ENCODE data around the gene AP5S1.

DNA sequence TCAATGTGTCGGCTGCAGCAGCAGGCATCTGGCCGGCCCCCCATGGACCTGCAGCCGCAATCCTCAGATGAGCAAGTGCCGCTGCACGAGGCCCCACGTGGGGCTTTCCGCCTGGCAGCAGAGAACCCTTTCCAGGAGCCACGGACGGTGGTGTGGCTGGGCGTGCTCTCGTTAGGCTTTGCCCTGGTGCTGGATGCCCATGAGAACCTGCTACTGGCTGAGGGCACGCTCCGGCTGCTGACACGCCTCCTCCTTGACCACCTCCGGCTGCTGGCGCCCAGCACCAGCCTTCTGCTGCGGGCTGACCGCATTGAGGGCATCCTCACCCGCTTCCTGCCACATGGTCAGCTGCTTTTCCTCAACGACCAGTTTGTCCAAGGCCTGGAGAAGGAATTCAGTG is 3.5 kb downstream of the AP5S1 start:
- TF ChIP-seq CTCF (IDR thresholded peaks at IDR 0.05) (no peak), POLR2A (IDR thresholded peaks at IDR 0.05) (no peak), POLR2AphosphoS5 (IDR thresholded peaks at IDR 0.05; ENCODE audit: insufficient read depth in 1 of 2, low read depth in 1 of 2) (no peak)

Data from vagina (tissue), 2 donors.